Adrenal gland (tissue), 5 donors: ENCODE measurements around the gene ARPC1B.

ENCODE experiments used
- POLR2A ChIP-seq, 2 donors: fragments of 450-650 bp; IDR thresholded peaks; one replicate each; pipeline ENCODE4 v1.6.1; 2017; ENCODE audit warnings: antibody characterized with exemption in 2 of 2, mild to moderate bottlenecking in 2 of 2, moderate library complexity in 1 of 2
- TF ChIP-seq, protein P1 (sequence below), 6 experiments: fragments of 450-650 bp in 4 of 6; fragments of 200-600 bp in 2 of 6; sonication (generic) in 1 of 6; IDR thresholded peaks; 1 replicate in 5 of 6; 2 replicates in 1 of 6; pipeline versions ENCODE4 v1.5.1 to v1.8.0; 2016 to 2021; ENCODE audit warnings: antibody characterized with exemption in 6 of 6, mild to moderate bottlenecking in 2 of 6, moderate library complexity in 1 of 6
- donor health status: DM: no; HTN: no; CAD: no.

DNA sequence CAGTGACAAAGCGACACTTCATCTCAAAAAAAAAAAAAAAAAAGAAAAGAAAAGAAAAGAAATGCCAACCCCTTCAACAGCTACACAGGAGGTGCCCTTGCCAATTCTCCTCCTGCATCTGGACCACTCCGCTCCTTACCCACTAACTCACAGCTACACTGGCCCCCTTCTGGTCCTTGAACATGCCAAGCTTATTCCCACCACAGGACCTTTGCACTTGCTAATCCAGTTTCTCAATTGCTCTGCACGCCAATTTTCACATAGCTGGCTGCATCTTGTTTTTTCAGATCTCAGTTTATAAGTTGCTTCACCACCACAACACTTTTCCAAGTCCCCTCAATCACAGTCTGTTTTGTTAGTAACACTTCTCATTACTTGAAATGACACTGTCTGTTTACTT, 28.3 kb downstream of the ARPC1B start:
- TF ChIP-seq, protein P1, sequence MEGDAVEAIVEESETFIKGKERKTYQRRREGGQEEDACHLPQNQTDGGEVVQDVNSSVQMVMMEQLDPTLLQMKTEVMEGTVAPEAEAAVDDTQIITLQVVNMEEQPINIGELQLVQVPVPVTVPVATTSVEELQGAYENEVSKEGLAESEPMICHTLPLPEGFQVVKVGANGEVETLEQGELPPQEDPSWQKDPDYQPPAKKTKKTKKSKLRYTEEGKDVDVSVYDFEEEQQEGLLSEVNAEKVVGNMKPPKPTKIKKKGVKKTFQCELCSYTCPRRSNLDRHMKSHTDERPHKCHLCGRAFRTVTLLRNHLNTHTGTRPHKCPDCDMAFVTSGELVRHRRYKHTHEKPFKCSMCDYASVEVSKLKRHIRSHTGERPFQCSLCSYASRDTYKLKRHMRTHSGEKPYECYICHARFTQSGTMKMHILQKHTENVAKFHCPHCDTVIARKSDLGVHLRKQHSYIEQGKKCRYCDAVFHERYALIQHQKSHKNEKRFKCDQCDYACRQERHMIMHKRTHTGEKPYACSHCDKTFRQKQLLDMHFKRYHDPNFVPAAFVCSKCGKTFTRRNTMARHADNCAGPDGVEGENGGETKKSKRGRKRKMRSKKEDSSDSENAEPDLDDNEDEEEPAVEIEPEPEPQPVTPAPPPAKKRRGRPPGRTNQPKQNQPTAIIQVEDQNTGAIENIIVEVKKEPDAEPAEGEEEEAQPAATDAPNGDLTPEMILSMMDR (IDR thresholded peaks at IDR 0.05): no peak
- TF ChIP-seq POLR2A (IDR thresholded peaks at IDR 0.05): no peak
